DOHH2 (cell line): Measurements from ENCODE around the gene CDC42EP1.

Source experiments
- H3F3A ChIP-seq: fragments of 200-600 bp; sonication (generic), shearing (Covaris generic); 2 replicates; pipeline ENCODE4 v1.6.0; 2016; ENCODE audit warnings: antibody characterized with exemption, mild to moderate bottlenecking; ENCODE audit not compliant: control insufficient read depth, insufficient read depth
- H3K27ac ChIP-seq: fragments of 200-600 bp; sonication (generic); 2 replicates; pipeline ENCODE4 v1.5.1; 2014; ENCODE audit warnings: low read depth, mild to moderate bottlenecking, low read length, moderate library complexity
- H3K27me3 ChIP-seq: fragments of 200-600 bp; sonication (generic); 2 replicates; pipeline ENCODE4 v1.6.1; 2014; ENCODE audit warnings: mild to moderate bottlenecking, low read length, mixed read lengths; ENCODE audit not compliant: control insufficient read depth
- H3K36me3 ChIP-seq: fragments of 200-600 bp; sonication (generic); 2 replicates; pipeline ENCODE4 v1.6.1; 2014; ENCODE audit warnings: mild to moderate bottlenecking, low read length, moderate library complexity, mixed read lengths; ENCODE audit not compliant: control insufficient read depth
- H3K4me1 ChIP-seq: fragments of 200-600 bp; sonication (generic); 2 replicates; pipeline ENCODE4 v1.6.1; 2014; ENCODE audit warnings: mild to moderate bottlenecking, low read length, mixed read lengths; ENCODE audit not compliant: control insufficient read depth
- H3K4me2 ChIP-seq: fragments of 200-600 bp; sonication (generic); 2 replicates; pipeline ENCODE4 v1.6.0; 2014; ENCODE audit warnings: mild to moderate bottlenecking, low read length, moderate library complexity
- H3K4me3 ChIP-seq: fragments of 200-600 bp; sonication (generic); 2 replicates; pipeline ENCODE4 v1.5.1; 2014; ENCODE audit warnings: mild to moderate bottlenecking, low read length, mixed read lengths
- H3K79me2 ChIP-seq: fragments of 200-600 bp; sonication (generic); 2 replicates; pipeline ENCODE4 v1.6.1; 2014; ENCODE audit warnings: mild to moderate bottlenecking, low read length, mixed read lengths; ENCODE audit not compliant: control insufficient read depth
- H3K9me2 ChIP-seq: fragments of 200-600 bp; sonication (generic); replicated peaks from 2 replicates; pipeline ENCODE4 v1.6.1; 2014; ENCODE audit warnings: mild to moderate bottlenecking, low read length, mixed read lengths; ENCODE audit not compliant: control insufficient read depth
- H3K9me3 ChIP-seq: fragments of 200-600 bp; sonication (generic); 2 replicates; pipeline ENCODE4 v1.6.1; 2014; ENCODE audit warnings: antibody characterized with exemption, low read length, mixed read lengths; ENCODE audit not compliant: control insufficient read depth, insufficient read depth
- H4K20me1 ChIP-seq: fragments of 200-600 bp; sonication (generic); 2 replicates; pipeline ENCODE4 v1.6.0; 2014; ENCODE audit warnings: low read depth, mild to moderate bottlenecking, antibody characterized with exemption, low read length, moderate library complexity; ENCODE audit not compliant: control insufficient read depth, insufficient read depth
- EZH2phosphoT487 ChIP-seq: fragments of 200-600 bp; sonication (generic); IDR thresholded peaks from 2 replicates; pipeline ENCODE4 v1.6.1; 2017; ENCODE audit warnings: borderline replicate concordance, mild to moderate bottlenecking, antibody characterized with exemption, low read length, moderate library complexity, mixed read lengths
- TF ChIP-seq, protein P1 (sequence below): fragments of 200-600 bp; sonication (generic); IDR thresholded peaks from one replicate; pipeline ENCODE4 v1.5.1; 2014; ENCODE audit warnings: antibody characterized with exemption, mild to moderate bottlenecking, low read depth, low read length; ENCODE audit not compliant: poor library complexity, severe bottlenecking

Gene CDC42EP1

DNA sequence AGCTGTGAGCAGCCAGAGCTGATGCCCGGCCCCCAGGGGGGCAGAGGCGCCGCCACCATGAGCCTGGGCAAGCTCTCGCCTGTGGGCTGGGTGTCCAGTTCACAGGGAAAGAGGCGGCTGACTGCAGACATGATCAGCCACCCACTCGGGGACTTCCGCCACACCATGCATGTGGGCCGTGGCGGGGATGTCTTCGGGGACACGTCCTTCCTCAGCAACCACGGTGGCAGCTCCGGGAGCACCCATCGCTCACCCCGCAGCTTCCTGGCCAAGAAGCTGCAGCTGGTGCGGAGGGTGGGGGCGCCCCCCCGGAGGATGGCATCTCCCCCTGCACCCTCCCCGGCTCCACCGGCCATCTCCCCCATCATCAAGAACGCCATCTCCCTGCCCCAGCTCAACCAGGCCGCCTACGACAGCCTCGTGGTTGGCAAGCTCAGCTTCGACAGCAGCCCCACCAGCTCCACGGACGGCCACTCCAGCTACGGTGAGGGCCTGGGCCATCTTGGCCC, 6.1 kb downstream of the CDC42EP1 start:
- Histone ChIP-seq H3K36me3 (no peaks in the 10 kb centered on the region), H3K4me2 (no peak overlapping the region), H3K27ac (no peak overlapping the region), H4K20me1 (no peaks in the 10 kb centered on the region), H3K9me2 (no peaks in the 10 kb centered on the region), H3K4me1 (peaks cover 11% of the 10 kb centered on the region), H3K9me3 (no peaks in the 10 kb centered on the region), H3F3A (no peaks in the 10 kb centered on the region), H3K4me3 (no peak overlapping the region), H3K27me3 (peaks cover 33% of the 10 kb centered on the region), H3K79me2 (no peaks in the 10 kb centered on the region)
- no peak for TF ChIP-seq EZH2phosphoT487
- TF ChIP-seq, protein P1, sequence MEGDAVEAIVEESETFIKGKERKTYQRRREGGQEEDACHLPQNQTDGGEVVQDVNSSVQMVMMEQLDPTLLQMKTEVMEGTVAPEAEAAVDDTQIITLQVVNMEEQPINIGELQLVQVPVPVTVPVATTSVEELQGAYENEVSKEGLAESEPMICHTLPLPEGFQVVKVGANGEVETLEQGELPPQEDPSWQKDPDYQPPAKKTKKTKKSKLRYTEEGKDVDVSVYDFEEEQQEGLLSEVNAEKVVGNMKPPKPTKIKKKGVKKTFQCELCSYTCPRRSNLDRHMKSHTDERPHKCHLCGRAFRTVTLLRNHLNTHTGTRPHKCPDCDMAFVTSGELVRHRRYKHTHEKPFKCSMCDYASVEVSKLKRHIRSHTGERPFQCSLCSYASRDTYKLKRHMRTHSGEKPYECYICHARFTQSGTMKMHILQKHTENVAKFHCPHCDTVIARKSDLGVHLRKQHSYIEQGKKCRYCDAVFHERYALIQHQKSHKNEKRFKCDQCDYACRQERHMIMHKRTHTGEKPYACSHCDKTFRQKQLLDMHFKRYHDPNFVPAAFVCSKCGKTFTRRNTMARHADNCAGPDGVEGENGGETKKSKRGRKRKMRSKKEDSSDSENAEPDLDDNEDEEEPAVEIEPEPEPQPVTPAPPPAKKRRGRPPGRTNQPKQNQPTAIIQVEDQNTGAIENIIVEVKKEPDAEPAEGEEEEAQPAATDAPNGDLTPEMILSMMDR = no peak

DNA sequence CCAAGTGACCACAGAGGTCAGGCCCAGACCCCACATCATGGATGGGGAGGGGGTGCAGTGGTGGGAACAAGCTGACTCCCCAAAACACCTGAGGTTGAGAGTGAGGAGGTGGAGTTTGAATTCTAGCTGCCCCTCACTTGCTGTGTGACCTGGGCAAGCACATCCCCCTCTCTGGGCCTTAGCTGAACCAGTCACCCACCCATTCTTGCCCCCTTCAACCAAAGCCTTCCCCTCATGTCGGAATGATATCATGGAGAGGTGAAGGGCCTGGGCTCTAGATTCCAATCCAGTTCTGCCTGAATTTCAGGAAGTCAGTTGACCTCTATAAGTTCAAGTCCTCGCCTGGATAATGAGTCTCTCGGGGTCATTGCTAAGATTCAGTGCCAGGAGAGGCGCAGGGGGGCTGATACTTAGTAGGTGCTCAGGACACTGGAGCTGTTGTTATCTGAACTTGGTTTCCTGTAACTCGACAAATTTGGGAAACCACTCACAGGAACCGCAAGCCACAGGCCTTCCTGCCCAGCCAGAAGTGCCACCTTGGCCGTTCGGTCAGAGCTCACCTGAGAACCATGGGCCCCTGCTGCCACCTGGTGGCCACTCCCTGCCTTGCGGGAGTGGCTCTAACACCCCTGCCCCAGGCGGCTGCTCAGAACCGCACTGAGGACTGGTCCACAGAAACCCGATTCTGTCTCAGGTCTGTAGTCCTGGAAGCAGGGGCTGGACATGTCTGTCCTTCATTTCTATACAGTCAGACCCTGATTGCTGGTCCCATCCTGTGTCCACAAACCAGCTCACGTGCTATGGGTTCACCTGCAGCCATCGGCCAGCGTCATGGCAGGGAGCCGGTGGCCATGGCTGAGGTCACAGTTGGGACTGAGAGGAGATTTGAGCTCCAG, 6.9 kb downstream of the CDC42EP1 start:
- Histone ChIP-seq H3K4me1 (peaks cover 11% of the 10 kb centered on the region), H3K36me3 (no peaks in the 10 kb centered on the region), H3K27ac (no peak overlapping the region), H3F3A (no peaks in the 10 kb centered on the region), H3K9me2 (no peaks in the 10 kb centered on the region), H3K9me3 (no peaks in the 10 kb centered on the region), H3K79me2 (no peaks in the 10 kb centered on the region), H3K27me3 (peaks cover 27% of the 10 kb centered on the region), H3K4me2 (peak overlapping the region; percentile 32), H4K20me1 (no peaks in the 10 kb centered on the region), H3K4me3 (no peak overlapping the region)
- TF ChIP-seq, protein P1 = peak; percentile 98
- no peak for TF ChIP-seq EZH2phosphoT487

DNA sequence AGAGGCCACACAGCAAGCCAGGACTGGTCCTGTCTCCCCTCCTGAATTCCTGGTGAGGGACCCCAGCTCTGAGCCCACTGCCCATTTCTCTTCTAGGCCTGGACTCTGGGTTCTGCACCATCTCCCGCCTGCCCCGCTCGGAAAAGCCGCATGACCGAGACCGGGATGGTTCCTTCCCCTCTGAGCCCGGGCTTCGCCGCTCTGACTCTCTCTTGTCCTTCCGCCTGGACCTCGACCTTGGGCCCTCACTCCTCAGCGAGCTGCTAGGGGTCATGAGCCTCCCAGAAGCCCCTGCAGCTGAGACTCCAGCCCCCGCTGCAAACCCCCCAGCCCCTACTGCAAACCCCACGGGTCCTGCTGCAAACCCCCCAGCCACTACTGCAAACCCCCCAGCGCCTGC, 7.7 kb downstream of the CDC42EP1 start:
- Histone ChIP-seq H3K79me2 (no peaks in the 10 kb centered on the region), H3F3A (no peaks in the 10 kb centered on the region), H4K20me1 (no peaks in the 10 kb centered on the region)

More for the DNA sequence above, 7.7 kb downstream of the CDC42EP1 start:
- no peak overlapping the region for H3K4me3 ChIP-seq
- H3K27me3 ChIP-seq = peaks cover 27% of the 10 kb centered on the region
- H3K9me3 ChIP-seq = no peaks in the 10 kb centered on the region
- H3K27ac ChIP-seq = no peak overlapping the region
- no peaks in the 10 kb centered on the region for H3K9me2 ChIP-seq
- TF ChIP-seq, protein P1 = no peak
- no peak for TF ChIP-seq EZH2phosphoT487
- H3K4me2 ChIP-seq = no peak overlapping the region
- H3K4me1 ChIP-seq = peaks cover 11% of the 10 kb centered on the region
- no peaks in the 10 kb centered on the region for H3K36me3 ChIP-seq
